HepG2 (cell line): ENCODE measurements around the gene SAMD10. TPM values are rescaled to one million over a fixed set of nuclear protein-coding genes. Genes with fewer than 3 reads are reported as not detected.

ENCODE experiments used
- ASH2L ChIP-seq: fragments of 300-600, 200-600 bp; sonication (generic); IDR thresholded peaks from 2 replicates; pipeline ENCODE4 v1.7.0; 2017; ENCODE audit warnings: low read depth, mild to moderate bottlenecking, moderate library complexity, mixed read lengths, low read length; ENCODE audit not compliant: insufficient read length
- CCAR2 ChIP-seq: fragments of 200-400 bp; formaldehyde crosslinking; optimal IDR thresholded peaks from 2 replicates; pipeline ENCODE3; 2018; ENCODE audit warnings: low read depth, mild to moderate bottlenecking, low read length, moderate library complexity
- DPF2 ChIP-seq: sonication (generic); formaldehyde crosslinking; IDR thresholded peaks from 2 replicates; pipeline ENCODE4 v1.4.0; 2020; ENCODE audit warnings: mild to moderate bottlenecking, low read depth, missing genetic modification reagents, borderline replicate concordance
- EEA1 ChIP-seq: sonication (generic); formaldehyde crosslinking; IDR thresholded peaks from 2 replicates; pipeline ENCODE4 v1.5.1; 2020; ENCODE audit warnings: mild to moderate bottlenecking, missing genetic modification reagents, borderline replicate concordance
- FOXA1 ChIP-seq, 2 experiments: fragments of 450-650 bp in 1 of 2; sonication (generic) in 1 of 2; formaldehyde crosslinking in 1 of 2; IDR thresholded peaks; 2 replicates each; pipeline versions ENCODE4 v1.4.0 to v1.6.1; 2016 to 2020; ENCODE audit warnings: missing genetic modification reagents in 1 of 2
- HNF4A ChIP-seq: sonication (generic); formaldehyde crosslinking; IDR thresholded peaks from 2 replicates; pipeline ENCODE4 v1.4.0; 2020; ENCODE audit warnings: missing genetic modification reagents
- IRF1 ChIP-seq: sonication (generic); formaldehyde crosslinking; IDR thresholded peaks from 2 replicates; pipeline ENCODE4 v1.4.0; 2020; ENCODE audit warnings: low read depth, mild to moderate bottlenecking, missing genetic modification reagents
- KDM5A ChIP-seq: fragments of 200-600 bp; sonication (generic); IDR thresholded peaks from 2 replicates; pipeline ENCODE4 v1.7.0; 2018; ENCODE audit warnings: antibody characterized with exemption, mild to moderate bottlenecking, low read length, borderline replicate concordance
- MED1 ChIP-seq: sonication (generic); formaldehyde crosslinking; IDR thresholded peaks from 2 replicates; pipeline ENCODE4 v1.4.0; 2020; ENCODE audit warnings: missing genetic modification reagents
- MIER2 ChIP-seq: IDR thresholded peaks from 2 replicates; pipeline ENCODE4 v1.6.1; 2016; ENCODE audit warnings: missing biosample characterization, missing genetic modification reagents
- NFIB ChIP-seq: sonication (generic); formaldehyde crosslinking; IDR thresholded peaks from 2 replicates; pipeline ENCODE4 v1.9.0; 2021; ENCODE audit warnings: missing genetic modification reagents, mild to moderate bottlenecking, borderline replicate concordance
- PLSCR1 ChIP-seq: sonication (generic); formaldehyde crosslinking; IDR thresholded peaks from 2 replicates; pipeline ENCODE4 v1.5.0; 2020; ENCODE audit warnings: missing genetic modification reagents, mild to moderate bottlenecking, borderline replicate concordance
- RORA ChIP-seq: sonication (generic); formaldehyde crosslinking; IDR thresholded peaks from 2 replicates; pipeline ENCODE4 v1.5.0; 2020; ENCODE audit warnings: mild to moderate bottlenecking, missing genetic modification reagents, moderate library complexity
- SOX13 ChIP-seq, 3 experiments: fragments of 450-650 bp in 1 of 3; sonication (generic) in 1 of 3; formaldehyde crosslinking in 1 of 3; IDR thresholded peaks in 2 of 3; conservative IDR thresholded peaks in 1 of 3; 2 replicates each; pipeline versions ENCODE4 v1.5.0 to v1.6.1; 2016 to 2020; ENCODE audit warnings: antibody characterized with exemption in 1 of 3, mild to moderate bottlenecking in 1 of 3, missing compliant biosample characterization in 1 of 3, missing genetic modification reagents in 1 of 3, moderate library complexity in 1 of 3
- TFAP4 ChIP-seq: sonication (generic); IDR thresholded peaks from 2 replicates; pipeline ENCODE4 v1.6.1; 2016; ENCODE audit warnings: low read depth, borderline replicate concordance
- ZFX ChIP-seq: sonication (generic); formaldehyde crosslinking; IDR thresholded peaks from 2 replicates; pipeline ENCODE4 v1.4.0; 2020; ENCODE audit warnings: mild to moderate bottlenecking, low read depth, missing genetic modification reagents, moderate library complexity
- ZNF101 ChIP-seq: sonication (generic); formaldehyde crosslinking; IDR thresholded peaks from 2 replicates; pipeline ENCODE4 v1.4.0; 2020; ENCODE audit warnings: mild to moderate bottlenecking, low read depth, missing genetic modification reagents, borderline replicate concordance
- ZNF205 ChIP-seq: IDR thresholded peaks from 2 replicates; pipeline ENCODE4 v1.6.1; 2018; ENCODE audit warnings: missing biosample characterization, missing genetic modification reagents
- ZNF275 ChIP-seq: sonication (generic); formaldehyde crosslinking; IDR thresholded peaks from 2 replicates; pipeline ENCODE4 v1.8.0; 2022; ENCODE audit warnings: missing genetic modification reagents, mild to moderate bottlenecking, inconsistent platforms, borderline replicate concordance
- ZNF354B ChIP-seq: sonication (generic); formaldehyde crosslinking; IDR thresholded peaks from 2 replicates; pipeline ENCODE4 v1.8.0; 2022; ENCODE audit warnings: mild to moderate bottlenecking, missing genetic modification reagents
- ZNF550 ChIP-seq: sonication (generic); formaldehyde crosslinking; IDR thresholded peaks from 2 replicates; pipeline ENCODE4 v1.4.0; 2020; ENCODE audit warnings: mild to moderate bottlenecking, missing genetic modification reagents, borderline replicate concordance
- ZNF616 ChIP-seq: sonication (generic); formaldehyde crosslinking; IDR thresholded peaks from 2 replicates; pipeline ENCODE4 v1.5.0; 2020; ENCODE audit warnings: low read depth, mild to moderate bottlenecking, missing genetic modification reagents
- ZNF713 ChIP-seq: sonication (generic); formaldehyde crosslinking; IDR thresholded peaks from 2 replicates; pipeline ENCODE4 v1.4.0; 2020; ENCODE audit warnings: mild to moderate bottlenecking, missing genetic modification reagents
- ZNF737 ChIP-seq: sonication (generic); formaldehyde crosslinking; IDR thresholded peaks from 2 replicates; pipeline ENCODE4 v1.5.0; 2020; ENCODE audit warnings: missing genetic modification reagents, mild to moderate bottlenecking, borderline replicate concordance
- ZNF777 ChIP-seq: sonication (generic); formaldehyde crosslinking; IDR thresholded peaks from 2 replicates; pipeline ENCODE4 v1.4.0; 2020; ENCODE audit warnings: missing genetic modification reagents
- polyA plus RNA-seq, 8 experiments: library from polyadenylated mRNA; depleted of rRNA in 3 of 8; stranded (reverse) in 7 of 8; unstranded in 1 of 8; fragments of >200 nt; fragmentation: Illumina TruSeq in 4 of 8; extraction: Trizol in 4 of 8; gene quantifications; 2 replicates each; pipeline versions ENCODE4 v1.2.1 to v1.2.3, GENCODE V29; 2011 to 2016; ENCODE audit warnings: low read depth in 4 of 8, missing spikeins in 1 of 8, mixed read lengths in 1 of 8; ENCODE audit not compliant: insufficient read depth in 1 of 8
- total RNA-seq, 5 experiments: library from RNA; depleted of rRNA; stranded (reverse); fragments of >200 nt; fragmentation: Illumina TruSeq; extraction: Trizol; gene quantifications; 2 replicates each; pipeline ENCODE4 v1.2.3, GENCODE V29; 2016; ENCODE audit warnings: low read depth in 1 of 5

The SAMD10 gene
- total and polyA plus RNA-seq, 2 of the 13 experiments (the other 11 are each of a cell fraction or from before 2014, with no cell fraction given): 6.1 to 11.0 TPM

- TF ChIP-seq ZNF205 (0 out of 2 replicates have a peak, but pooled peaks have one; percentile 37), EEA1 (CRISPR knock-in tag) (no peak), ZNF354B (CRISPR knock-in tag) (no peak), ZNF550 (no peak), NFIB (CRISPR knock-in tag) (no peak), ZNF737 (CRISPR knock-in tag) (no peak), PLSCR1 (CRISPR knock-in tag) (no peak), FOXA1 (IDR thresholded peaks at IDR 0.05) (no peak; the same call in 1 of the 2 replicates), FOXA1 (CRISPR knock-in tag; IDR thresholded peaks at IDR 0.05) (peak; percentile 91), CCAR2 (no peak), ZFX (CRISPR knock-in tag) (peak; percentile 30; the same call in 1 of the 2 replicates), HNF4A (CRISPR knock-in tag) (0 out of 2 replicates have a peak, but pooled peaks have one; percentile 16), ZNF713 (CRISPR knock-in tag) (no peak), ZNF616 (CRISPR knock-in tag) (0 out of 2 replicates have a peak, but pooled peaks have one; percentile 4), MIER2 (CRISPR knock-in tag) (no peak), ASH2L (no peak), ZNF275 (no peak), ZNF101 (no peak), MED1 (CRISPR knock-in tag) (peak; percentile 27; the same call in 1 of the 2 replicates), RORA (CRISPR knock-in tag) (no peak), TFAP4 (0 out of 2 replicates have a peak, but pooled peaks have one; percentile 17), SOX13 (IDR thresholded peaks at IDR 0.05) (no peak), SOX13 (CRISPR knock-in tag; conservative IDR thresholded peaks at IDR 0.05 in 1 of 2, IDR thresholded peaks at IDR 0.05 in 1 of 2) (no peak), ZNF777 (CRISPR knock-in tag) (0 out of 2 replicates have a peak, but pooled peaks have one; percentile 25), KDM5A (no peak), DPF2 (CRISPR knock-in tag) (peak; percentile 48), IRF1 (no peak)
Observed at GRCh38 chr20:63972312-63973159, 6.9 kb downstream of the SAMD10 start (continued).
